ENCODE measurements around the gene LRMDA. TPM values are rescaled to one million over a fixed set of nuclear protein-coding genes. Genes with fewer than 3 reads are reported as not detected.
A peak's percentile ranks its signal among the peaks of the same experiment; 100 is the strongest.

Gene LRMDA
- total and polyA plus RNA-seq, 2 of the 13 experiments (the other 11 are each of a cell fraction or from before 2014, with no cell fraction given): 13.4 to 22.0 TPM

- TF ChIP-seq ATF7 (IDR thresholded peaks at IDR 0.05) (no peak), ATF7 (CRISPR knock-in tag; IDR thresholded peaks at IDR 0.05) (no peak), ZNF484 (CRISPR knock-in tag; IDR thresholded peaks at IDR 0.05; ENCODE audit: borderline replicate concordance, low read depth) (no peak), ZNF468 (CRISPR knock-in tag; IDR thresholded peaks at IDR 0.05) (no peak), XBP1 (CRISPR knock-in tag; IDR thresholded peaks at IDR 0.05) (no peak), ZNF619 (CRISPR knock-in tag; IDR thresholded peaks at IDR 0.05) (no peak), TBX2 (CRISPR knock-in tag; IDR thresholded peaks at IDR 0.05; ENCODE audit: borderline replicate concordance) (0 out of 2 replicates have a peak, but pooled peaks have one; percentile 16), SOX13 (IDR thresholded peaks at IDR 0.05) (no peak), SOX13 (CRISPR knock-in tag; conservative IDR thresholded peaks at IDR 0.05 in 1 of 2, IDR thresholded peaks at IDR 0.05 in 1 of 2) (peak in 1 of 2 experiments; percentile 15; a peak in 1 of 4 replicates), ZNF530 (CRISPR knock-in tag; IDR thresholded peaks at IDR 0.05; ENCODE audit: low read depth) (no peak)
- TF ChIP-seq, protein P1, sequence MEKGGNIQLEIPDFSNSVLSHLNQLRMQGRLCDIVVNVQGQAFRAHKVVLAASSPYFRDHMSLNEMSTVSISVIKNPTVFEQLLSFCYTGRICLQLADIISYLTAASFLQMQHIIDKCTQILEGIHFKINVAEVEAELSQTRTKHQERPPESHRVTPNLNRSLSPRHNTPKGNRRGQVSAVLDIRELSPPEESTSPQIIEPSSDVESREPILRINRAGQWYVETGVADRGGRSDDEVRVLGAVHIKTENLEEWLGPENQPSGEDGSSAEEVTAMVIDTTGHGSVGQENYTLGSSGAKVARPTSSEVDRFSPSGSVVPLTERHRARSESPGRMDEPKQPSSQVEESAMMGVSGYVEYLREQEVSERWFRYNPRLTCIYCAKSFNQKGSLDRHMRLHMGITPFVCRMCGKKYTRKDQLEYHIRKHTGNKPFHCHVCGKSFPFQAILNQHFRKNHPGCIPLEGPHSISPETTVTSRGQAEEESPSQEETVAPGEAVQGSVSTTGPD (CRISPR knock-in tag; IDR thresholded peaks at IDR 0.05): no peak
- TF ChIP-seq, protein P2, sequence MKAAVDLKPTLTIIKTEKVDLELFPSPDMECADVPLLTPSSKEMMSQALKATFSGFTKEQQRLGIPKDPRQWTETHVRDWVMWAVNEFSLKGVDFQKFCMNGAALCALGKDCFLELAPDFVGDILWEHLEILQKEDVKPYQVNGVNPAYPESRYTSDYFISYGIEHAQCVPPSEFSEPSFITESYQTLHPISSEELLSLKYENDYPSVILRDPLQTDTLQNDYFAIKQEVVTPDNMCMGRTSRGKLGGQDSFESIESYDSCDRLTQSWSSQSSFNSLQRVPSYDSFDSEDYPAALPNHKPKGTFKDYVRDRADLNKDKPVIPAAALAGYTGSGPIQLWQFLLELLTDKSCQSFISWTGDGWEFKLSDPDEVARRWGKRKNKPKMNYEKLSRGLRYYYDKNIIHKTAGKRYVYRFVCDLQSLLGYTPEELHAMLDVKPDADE (CRISPR knock-in tag; IDR thresholded peaks at IDR 0.05): no peak
- TF ChIP-seq, protein P3, sequence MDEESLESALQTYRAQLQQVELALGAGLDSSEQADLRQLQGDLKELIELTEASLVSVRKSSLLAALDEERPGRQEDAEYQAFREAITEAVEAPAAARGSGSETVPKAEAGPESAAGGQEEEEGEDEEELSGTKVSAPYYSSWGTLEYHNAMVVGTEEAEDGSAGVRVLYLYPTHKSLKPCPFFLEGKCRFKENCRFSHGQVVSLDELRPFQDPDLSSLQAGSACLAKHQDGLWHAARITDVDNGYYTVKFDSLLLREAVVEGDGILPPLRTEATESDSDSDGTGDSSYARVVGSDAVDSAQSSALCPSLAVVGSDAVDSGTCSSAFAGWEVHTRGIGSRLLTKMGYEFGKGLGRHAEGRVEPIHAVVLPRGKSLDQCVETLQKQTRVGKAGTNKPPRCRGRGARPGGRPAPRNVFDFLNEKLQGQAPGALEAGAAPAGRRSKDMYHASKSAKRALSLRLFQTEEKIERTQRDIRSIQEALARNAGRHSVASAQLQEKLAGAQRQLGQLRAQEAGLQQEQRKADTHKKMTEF (CRISPR knock-in tag; IDR thresholded peaks at IDR 0.05): no peak
- TF ChIP-seq, protein P4, sequence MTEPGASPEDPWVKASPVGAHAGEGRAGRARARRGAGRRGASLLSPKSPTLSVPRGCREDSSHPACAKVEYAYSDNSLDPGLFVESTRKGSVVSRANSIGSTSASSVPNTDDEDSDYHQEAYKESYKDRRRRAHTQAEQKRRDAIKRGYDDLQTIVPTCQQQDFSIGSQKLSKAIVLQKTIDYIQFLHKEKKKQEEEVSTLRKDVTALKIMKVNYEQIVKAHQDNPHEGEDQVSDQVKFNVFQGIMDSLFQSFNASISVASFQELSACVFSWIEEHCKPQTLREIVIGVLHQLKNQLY (CRISPR knock-in tag; IDR thresholded peaks at IDR 0.05): no peak
These were observed 682.5 kb downstream of the LRMDA start (continued) for GRCh38 chr10:76113952-76114351.

All from HepG2 (cell line).